ENCODE measurements around the gene PTPRR.

Gene PTPRR

DNA sequence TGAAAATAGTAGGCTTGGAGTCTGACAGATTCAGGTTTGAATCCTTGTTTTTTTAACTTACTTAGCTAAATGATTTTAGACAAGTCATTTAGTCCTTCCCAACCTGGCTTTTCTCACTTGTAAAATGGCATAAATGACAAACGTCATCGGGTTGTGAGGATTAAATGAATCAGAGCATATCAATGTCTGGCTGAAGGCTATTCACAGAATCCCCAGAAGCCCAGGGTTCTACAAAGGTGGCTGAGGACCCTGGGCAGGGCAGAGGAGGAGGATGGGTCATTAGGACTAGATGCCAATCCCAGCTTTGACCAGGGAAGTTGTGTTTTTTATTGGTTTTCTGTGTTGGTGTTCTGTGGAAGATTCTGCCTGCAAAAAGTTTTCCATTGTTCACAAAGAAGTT, 275.7 kb downstream of the PTPRR start:
- no peak for ATAC-seq

DNA sequence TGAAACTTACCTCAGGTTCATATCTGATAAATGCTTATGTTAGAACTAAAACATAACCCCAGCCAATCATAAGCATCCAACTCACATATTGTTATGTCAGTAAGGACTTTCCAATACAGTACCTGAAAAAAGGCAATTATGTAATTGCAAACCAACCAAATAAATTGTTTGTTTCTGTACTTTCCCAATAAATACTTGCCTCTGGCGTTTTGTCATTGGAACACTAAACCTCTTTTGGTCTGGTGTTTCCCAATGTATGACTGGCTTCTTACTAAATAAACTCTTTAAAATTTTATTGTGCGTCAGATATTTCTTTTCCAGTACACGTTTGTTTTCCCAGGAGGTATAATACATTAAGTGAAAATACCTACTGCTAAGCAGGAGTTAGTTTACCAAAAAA, 276.6 kb downstream of the PTPRR start:
- TF ChIP-seq, protein P1, sequence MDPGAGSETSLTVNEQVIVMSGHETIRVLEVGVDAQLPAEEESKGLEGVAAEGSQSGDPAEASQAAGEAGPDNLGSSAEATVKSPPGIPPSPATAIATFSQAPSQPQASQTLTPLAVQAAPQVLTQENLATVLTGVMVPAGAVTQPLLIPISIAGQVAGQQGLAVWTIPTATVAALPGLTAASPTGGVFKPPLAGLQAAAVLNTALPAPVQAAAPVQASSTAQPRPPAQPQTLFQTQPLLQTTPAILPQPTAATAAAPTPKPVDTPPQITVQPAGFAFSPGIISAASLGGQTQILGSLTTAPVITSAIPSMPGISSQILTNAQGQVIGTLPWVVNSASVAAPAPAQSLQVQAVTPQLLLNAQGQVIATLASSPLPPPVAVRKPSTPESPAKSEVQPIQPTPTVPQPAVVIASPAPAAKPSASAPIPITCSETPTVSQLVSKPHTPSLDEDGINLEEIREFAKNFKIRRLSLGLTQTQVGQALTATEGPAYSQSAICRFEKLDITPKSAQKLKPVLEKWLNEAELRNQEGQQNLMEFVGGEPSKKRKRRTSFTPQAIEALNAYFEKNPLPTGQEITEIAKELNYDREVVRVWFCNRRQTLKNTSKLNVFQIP (CRISPR knock-in tag; IDR thresholded peaks at IDR 0.05; ENCODE audit: borderline replicate concordance, low read depth): no peak
- TF ChIP-seq ZFP30 (CRISPR knock-in tag; IDR thresholded peaks at IDR 0.05) (no peak), ZNF565 (CRISPR knock-in tag; conservative IDR thresholded peaks at IDR 0.05; ENCODE audit: low read depth) (no peak), ZNF70 (CRISPR knock-in tag; IDR thresholded peaks at IDR 0.05) (no peak)
- no peak for ATAC-seq

More for the DNA sequence above, 275.7 kb downstream of the PTPRR start:
- TF ChIP-seq, protein P2, sequence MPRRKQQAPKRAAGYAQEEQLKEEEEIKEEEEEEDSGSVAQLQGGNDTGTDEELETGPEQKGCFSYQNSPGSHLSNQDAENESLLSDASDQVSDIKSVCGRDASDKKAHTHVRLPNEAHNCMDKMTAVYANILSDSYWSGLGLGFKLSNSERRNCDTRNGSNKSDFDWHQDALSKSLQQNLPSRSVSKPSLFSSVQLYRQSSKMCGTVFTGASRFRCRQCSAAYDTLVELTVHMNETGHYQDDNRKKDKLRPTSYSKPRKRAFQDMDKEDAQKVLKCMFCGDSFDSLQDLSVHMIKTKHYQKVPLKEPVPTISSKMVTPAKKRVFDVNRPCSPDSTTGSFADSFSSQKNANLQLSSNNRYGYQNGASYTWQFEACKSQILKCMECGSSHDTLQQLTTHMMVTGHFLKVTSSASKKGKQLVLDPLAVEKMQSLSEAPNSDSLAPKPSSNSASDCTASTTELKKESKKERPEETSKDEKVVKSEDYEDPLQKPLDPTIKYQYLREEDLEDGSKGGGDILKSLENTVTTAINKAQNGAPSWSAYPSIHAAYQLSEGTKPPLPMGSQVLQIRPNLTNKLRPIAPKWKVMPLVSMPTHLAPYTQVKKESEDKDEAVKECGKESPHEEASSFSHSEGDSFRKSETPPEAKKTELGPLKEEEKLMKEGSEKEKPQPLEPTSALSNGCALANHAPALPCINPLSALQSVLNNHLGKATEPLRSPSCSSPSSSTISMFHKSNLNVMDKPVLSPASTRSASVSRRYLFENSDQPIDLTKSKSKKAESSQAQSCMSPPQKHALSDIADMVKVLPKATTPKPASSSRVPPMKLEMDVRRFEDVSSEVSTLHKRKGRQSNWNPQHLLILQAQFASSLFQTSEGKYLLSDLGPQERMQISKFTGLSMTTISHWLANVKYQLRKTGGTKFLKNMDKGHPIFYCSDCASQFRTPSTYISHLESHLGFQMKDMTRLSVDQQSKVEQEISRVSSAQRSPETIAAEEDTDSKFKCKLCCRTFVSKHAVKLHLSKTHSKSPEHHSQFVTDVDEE (CRISPR knock-in tag; IDR thresholded peaks at IDR 0.05): no peak
- TF ChIP-seq TCF4 (CRISPR knock-in tag; IDR thresholded peaks at IDR 0.05; ENCODE audit: borderline replicate concordance): no peak
- no peak for TF ChIP-seq ZFP30 (CRISPR knock-in tag; IDR thresholded peaks at IDR 0.05)
- TF ChIP-seq ZNF70 (CRISPR knock-in tag; IDR thresholded peaks at IDR 0.05): no peak
- no peak for TF ChIP-seq ZNF565 (CRISPR knock-in tag; conservative IDR thresholded peaks at IDR 0.05; ENCODE audit: low read depth)
- TF ChIP-seq, protein P3, sequence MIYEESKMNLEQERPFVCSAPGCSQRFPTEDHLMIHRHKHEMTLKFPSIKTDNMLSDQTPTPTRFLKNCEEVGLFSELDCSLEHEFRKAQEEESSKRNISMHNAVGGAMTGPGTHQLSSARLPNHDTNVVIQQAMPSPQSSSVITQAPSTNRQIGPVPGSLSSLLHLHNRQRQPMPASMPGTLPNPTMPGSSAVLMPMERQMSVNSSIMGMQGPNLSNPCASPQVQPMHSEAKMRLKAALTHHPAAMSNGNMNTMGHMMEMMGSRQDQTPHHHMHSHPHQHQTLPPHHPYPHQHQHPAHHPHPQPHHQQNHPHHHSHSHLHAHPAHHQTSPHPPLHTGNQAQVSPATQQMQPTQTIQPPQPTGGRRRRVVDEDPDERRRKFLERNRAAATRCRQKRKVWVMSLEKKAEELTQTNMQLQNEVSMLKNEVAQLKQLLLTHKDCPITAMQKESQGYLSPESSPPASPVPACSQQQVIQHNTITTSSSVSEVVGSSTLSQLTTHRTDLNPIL (CRISPR knock-in tag; IDR thresholded peaks at IDR 0.05; ENCODE audit: low read depth): no peak
- TF ChIP-seq ARNTL (CRISPR knock-in tag; IDR thresholded peaks at IDR 0.05; ENCODE audit: borderline replicate concordance, low read depth): no peak
- TF ChIP-seq ZNF8 (CRISPR knock-in tag; IDR thresholded peaks at IDR 0.05): no peak
- no peak for TF ChIP-seq ZC3H10 (CRISPR knock-in tag; IDR thresholded peaks at IDR 0.05)
- no peak for TF ChIP-seq OSR1 (CRISPR knock-in tag; IDR thresholded peaks at IDR 0.05)
- TF ChIP-seq, protein P4, sequence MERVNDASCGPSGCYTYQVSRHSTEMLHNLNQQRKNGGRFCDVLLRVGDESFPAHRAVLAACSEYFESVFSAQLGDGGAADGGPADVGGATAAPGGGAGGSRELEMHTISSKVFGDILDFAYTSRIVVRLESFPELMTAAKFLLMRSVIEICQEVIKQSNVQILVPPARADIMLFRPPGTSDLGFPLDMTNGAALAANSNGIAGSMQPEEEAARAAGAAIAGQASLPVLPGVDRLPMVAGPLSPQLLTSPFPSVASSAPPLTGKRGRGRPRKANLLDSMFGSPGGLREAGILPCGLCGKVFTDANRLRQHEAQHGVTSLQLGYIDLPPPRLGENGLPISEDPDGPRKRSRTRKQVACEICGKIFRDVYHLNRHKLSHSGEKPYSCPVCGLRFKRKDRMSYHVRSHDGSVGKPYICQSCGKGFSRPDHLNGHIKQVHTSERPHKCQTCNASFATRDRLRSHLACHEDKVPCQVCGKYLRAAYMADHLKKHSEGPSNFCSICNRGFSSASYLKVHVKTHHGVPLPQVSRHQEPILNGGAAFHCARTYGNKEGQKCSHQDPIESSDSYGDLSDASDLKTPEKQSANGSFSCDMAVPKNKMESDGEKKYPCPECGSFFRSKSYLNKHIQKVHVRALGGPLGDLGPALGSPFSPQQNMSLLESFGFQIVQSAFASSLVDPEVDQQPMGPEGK (CRISPR knock-in tag; IDR thresholded peaks at IDR 0.05; ENCODE audit: borderline replicate concordance): no peak
- TF ChIP-seq, protein P5, sequence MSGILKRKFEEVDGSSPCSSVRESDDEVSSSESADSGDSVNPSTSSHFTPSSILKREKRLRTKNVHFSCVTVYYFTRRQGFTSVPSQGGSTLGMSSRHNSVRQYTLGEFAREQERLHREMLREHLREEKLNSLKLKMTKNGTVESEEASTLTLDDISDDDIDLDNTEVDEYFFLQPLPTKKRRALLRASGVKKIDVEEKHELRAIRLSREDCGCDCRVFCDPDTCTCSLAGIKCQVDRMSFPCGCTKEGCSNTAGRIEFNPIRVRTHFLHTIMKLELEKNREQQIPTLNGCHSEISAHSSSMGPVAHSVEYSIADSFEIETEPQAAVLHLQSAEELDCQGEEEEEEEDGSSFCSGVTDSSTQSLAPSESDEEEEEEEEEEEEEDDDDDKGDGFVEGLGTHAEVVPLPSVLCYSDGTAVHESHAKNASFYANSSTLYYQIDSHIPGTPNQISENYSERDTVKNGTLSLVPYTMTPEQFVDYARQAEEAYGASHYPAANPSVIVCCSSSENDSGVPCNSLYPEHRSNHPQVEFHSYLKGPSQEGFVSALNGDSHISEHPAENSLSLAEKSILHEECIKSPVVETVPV (CRISPR knock-in tag; IDR thresholded peaks at IDR 0.05): no peak
- no peak for TF ChIP-seq ESRRG (CRISPR knock-in tag; IDR thresholded peaks at IDR 0.05)
- no peak for TF ChIP-seq GLIS3 (CRISPR knock-in tag; IDR thresholded peaks at IDR 0.05)
- TF ChIP-seq CSDC2 (CRISPR knock-in tag; IDR thresholded peaks at IDR 0.05): no peak

DNA sequence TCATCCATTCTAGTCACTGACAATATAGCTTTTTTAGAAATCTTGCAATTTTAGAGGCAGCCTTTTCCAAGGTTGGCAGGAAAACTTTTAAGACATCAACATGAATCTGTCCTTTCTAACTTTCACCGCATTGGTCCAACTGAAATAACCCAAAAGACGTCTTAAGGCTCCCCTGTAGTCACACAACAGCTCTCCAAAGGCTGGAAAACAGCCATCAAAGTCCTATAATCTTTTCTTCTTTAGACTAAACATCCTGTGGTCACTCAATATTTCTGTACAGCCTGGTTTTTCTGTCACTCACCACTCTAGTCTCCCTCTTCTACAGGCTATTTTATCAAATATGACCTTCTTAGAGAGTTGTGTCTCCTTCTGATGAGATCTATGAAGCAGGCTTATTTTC, 278.8 kb downstream of the PTPRR start:
- ATAC-seq: no peak
- no peak for TF ChIP-seq SNAI2 (CRISPR knock-in tag; IDR thresholded peaks at IDR 0.05)
- no peak for TF ChIP-seq TOX (CRISPR knock-in tag; IDR thresholded peaks at IDR 0.05; ENCODE audit: borderline replicate concordance)
- TF ChIP-seq, protein P2 (CRISPR knock-in tag; IDR thresholded peaks at IDR 0.05): no peak
- TF ChIP-seq ZNF70 (CRISPR knock-in tag; IDR thresholded peaks at IDR 0.05): no peak
- TF ChIP-seq, protein P5 (CRISPR knock-in tag; IDR thresholded peaks at IDR 0.05): no peak
- TF ChIP-seq ZNF565 (CRISPR knock-in tag; conservative IDR thresholded peaks at IDR 0.05; ENCODE audit: low read depth): no peak
- TF ChIP-seq ISL1 (CRISPR knock-in tag; IDR thresholded peaks at IDR 0.05): no peak
- TF ChIP-seq ZNF8 (CRISPR knock-in tag; IDR thresholded peaks at IDR 0.05): no peak
- TF ChIP-seq ARNTL (CRISPR knock-in tag; IDR thresholded peaks at IDR 0.05; ENCODE audit: borderline replicate concordance, low read depth): no peak
- no peak for TF ChIP-seq BACH2 (CRISPR knock-in tag; IDR thresholded peaks at IDR 0.05; ENCODE audit: borderline replicate concordance)
- TF ChIP-seq ZC3H10 (CRISPR knock-in tag; IDR thresholded peaks at IDR 0.05): no peak
- no peak for TF ChIP-seq PPARA (CRISPR knock-in tag; IDR thresholded peaks at IDR 0.05; ENCODE audit: borderline replicate concordance)
- TF ChIP-seq TCF4 (CRISPR knock-in tag; IDR thresholded peaks at IDR 0.05; ENCODE audit: borderline replicate concordance): no peak
- TF ChIP-seq, protein P4 (CRISPR knock-in tag; IDR thresholded peaks at IDR 0.05; ENCODE audit: borderline replicate concordance): no peak
- no peak for TF ChIP-seq ESRRG (CRISPR knock-in tag; IDR thresholded peaks at IDR 0.05)

Measured in SK-N-SH treated with all-trans-retinoic acid at 6 μM for 48 hours (cell line).